ENCODE data around the gene C3orf52.
"Not testable (repeated sequence)": the region's sequence is repeated elsewhere in the genome, so short reads cannot be mapped to it uniquely, and the experiment has no call there.

C3orf52 gene, protein sequence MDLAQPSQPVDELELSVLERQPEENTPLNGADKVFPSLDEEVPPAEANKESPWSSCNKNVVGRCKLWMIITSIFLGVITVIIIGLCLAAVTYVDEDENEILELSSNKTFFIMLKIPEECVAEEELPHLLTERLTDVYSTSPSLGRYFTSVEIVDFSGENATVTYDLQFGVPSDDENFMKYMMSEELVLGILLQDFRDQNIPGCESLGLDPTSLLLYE

GRCh38 chr3:112086076-112086854 lies at the start of gene C3orf52:
Gene C3orf52, plus strand, starts transcription at chr3:112086389. Its CDS starts 19 bp downstream, at chr3:112086408.
- no peak for DNase-seq

GRCh38 chr3:112037194-112037593 lies 49.0 kb upstream of the C3orf52 start:
- not testable (repeated sequence) for DNase-seq

DNA sequence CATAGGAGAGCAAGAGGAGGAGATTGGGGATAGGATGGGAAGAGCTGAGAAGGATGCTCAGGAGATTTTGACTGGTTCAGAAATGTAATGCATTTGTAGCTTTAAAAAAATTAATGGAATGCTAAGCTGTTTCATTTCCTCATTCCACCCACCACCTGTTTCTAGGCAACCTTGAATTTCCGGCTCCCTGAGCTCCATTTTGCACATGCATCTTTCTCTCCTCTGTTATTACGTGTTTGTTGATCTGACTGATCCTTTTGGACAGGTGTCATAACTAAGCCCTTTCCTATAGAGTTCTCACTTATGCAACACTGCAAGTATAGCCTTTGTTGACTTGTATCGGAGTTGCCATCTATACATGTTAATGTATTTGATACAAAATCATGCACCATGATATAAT lies 47.3 kb upstream of the C3orf52 start:
- DNase-seq = no peak

DNA sequence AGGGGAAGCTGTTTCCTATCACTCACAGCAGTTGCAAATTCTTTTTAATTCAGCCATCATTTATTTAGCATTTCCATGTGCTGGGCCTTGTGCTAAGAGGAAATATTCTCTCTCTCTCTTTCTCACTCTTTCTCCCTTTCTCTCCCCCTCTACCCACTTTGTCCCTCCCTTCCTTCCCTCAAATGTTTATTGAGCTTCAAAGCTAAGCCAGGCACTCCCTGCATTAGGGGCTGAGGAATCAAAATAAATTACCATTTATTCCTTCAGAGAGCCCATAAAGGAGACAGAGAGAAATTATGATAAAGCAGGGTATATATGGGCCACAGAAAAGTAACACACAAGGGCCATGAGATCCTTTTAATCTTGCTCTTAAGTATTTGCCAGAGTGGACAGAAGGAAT lies 44.9 kb upstream of the C3orf52 start:
- no peak for DNase-seq

DNA sequence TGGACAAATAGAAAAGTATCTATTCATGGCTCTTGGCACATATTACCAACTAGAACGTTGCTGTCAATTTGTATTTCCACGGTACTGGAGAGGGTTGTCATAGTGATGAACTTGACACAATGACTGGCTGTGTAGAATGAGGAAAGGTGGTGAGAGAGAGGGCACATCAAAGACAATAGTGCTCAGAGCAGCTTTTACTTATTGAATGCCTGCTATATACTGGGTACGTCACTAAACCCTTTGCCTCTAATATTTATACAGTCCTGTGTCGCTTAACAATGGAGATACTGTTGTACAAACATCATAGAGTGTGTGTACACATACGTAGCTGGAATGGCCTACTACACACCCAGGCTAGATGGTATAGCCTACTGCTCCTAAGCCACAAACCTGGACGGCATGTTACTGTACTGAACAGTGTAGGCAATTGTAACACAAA lies 43.3 kb upstream of the C3orf52 start:
- DNase-seq = no peak

GRCh38 chr3:112043621-112044201 lies 42.5 kb upstream of the C3orf52 start:
- peak; percentile 53 for DNase-seq

DNA sequence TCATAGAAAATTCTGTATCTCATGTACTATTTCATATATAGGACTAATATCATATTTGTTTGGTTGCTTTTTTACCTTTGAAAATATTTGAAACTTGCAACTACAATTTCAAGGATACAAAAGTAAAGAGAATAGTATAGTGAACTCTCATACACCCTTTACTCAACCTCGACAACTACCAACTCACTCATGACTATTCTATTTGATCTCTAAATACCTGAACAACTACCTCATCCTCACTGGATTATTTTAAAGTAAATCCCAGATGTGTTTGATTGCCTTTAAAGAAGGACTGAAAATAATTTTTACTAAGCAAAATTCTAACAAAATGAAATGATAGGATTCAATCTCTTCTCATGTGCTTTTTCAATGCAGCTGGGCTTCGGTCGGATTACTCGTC lies 39.6 kb upstream of the C3orf52 start:
- DNase-seq = no peak

DNA sequence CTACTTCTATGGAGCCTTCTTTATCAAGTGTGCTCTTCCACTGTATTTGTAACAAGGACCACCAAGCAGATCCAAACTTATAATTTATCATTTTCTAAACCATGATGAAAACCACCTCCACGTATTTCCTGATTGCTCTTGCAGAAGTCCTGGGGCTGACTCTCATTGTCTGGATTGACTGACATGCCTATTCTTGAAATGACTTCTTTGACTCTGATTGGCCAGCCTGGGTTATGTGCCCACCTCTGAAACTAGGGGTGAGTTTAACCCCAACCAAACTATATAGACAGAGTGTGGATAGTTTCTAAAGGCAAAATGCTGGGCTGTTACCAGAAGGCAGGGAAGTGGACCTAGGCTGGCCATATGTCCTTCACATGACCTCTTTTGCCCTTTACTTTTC lies 38.9 kb upstream of the C3orf52 start:
- DNase-seq = no peak

- DNase-seq = no peak
Observed at GRCh38 chr3:112048911-112049310, 37.3 kb upstream of the C3orf52 start.

- DNase-seq = no peak
Observed at GRCh38 chr3:112053229-112053628, 33.0 kb upstream of the C3orf52 start.

- no peak for DNase-seq
Observed at GRCh38 chr3:112056451-112056929, 29.7 kb upstream of the C3orf52 start.

DNA sequence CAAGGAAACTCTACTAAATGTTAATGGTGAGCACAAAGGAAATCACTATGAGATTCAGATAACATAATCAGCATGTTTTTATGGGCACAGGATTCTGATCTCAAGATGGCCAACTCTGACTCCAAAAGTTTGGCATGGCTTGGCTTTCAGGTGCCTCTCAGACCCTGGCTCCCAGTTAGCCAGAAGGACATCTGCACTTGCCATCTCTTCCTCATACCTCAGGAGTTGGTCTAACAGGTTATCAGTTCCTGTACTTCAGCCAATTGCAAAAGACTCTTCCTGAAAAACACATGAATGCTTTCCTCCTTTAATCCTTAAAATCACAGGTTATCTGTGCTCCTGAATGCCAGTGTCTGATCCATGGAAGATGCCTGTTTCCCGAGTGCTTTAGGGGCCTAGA lies 26.7 kb upstream of the C3orf52 start:
- no peak for DNase-seq

DNA sequence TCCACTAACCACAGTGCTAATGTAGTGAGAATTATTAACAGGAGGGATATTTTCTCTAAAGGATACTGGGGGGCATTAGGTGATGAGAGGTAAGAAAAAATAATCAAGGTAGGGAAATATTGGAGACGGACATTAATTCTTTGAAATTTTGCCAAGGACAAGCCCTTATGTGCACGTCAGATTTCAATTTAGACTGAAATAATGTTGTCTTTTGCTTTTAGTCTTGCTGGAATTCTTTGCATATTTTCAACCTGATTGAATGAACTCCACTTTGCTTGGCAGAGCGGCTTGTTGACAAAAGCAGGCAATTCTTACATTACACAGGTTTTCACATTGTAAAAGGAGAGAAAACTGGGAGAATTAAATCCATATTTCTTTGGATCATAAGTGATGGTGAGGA lies 25.0 kb upstream of the C3orf52 start:
- DNase-seq = no peak

GRCh38 chr3:112072387-112073060 lies 13.7 kb upstream of the C3orf52 start:
- DNase-seq = not testable (repeated sequence)

- no peak for DNase-seq
Observed at GRCh38 chr3:112074006-112074405, 12.2 kb upstream of the C3orf52 start.

GRCh38 chr3:112074616-112075497 lies 11.3 kb upstream of the C3orf52 start:
- DNase-seq = no peak

GRCh38 chr3:112078125-112079083 lies 7.8 kb upstream of the C3orf52 start:
- DNase-seq = no peak

DNA sequence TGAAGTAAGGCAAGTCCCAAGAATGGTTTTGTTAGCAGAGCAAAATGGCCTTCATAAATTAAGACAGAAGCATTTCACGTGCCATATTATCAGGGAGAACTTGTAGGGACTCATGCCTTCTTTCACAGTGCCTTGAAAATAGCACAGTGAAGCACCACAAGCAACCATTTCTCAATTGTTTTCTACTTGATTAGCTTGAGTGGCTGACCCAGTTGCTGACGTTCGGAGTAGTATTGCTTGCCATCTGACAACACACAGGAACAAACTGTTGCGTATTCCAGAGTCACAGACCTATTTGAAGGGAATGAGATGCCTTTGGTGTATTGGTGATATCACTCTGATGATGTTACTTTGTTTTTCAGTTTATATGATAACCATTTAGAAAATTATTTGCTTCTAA lies 3.0 kb upstream of the C3orf52 start:
- no peak for DNase-seq

DNA sequence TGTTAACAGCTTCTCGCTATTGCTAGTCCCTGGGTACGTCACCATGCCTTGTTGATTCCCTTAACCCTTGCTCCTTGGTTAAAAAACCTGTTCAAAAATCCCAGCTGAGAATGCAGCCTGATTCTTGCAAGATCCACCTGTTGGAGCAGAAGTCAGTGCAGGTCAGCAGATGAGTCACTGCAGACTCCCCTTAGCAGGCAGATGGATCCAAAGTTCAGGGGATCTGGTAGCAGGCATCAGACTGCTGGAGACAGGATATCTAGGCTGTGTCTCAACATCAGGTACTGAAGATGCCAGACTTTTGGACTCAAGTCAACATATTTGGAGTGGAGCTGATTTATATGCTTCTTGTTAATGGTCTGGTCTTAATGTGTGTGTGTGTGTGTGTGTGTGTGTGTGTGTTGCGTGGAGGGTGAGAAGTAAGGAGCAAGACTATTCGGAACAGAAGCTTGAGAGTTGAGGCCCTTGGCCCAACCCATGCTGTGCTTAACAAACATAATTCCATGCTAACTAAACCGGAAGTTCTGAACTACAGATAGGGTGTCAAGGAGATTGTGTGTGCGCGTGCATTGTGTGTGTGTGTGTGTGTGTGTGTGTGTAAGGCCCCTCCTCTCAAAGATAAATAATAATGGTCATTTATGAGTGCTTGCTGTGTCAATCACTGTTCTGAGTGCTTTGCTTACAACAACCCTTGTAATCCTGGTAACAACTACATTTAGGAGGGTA lies 1.0 kb upstream of the C3orf52 start:
- no peak for DNase-seq

DNA sequence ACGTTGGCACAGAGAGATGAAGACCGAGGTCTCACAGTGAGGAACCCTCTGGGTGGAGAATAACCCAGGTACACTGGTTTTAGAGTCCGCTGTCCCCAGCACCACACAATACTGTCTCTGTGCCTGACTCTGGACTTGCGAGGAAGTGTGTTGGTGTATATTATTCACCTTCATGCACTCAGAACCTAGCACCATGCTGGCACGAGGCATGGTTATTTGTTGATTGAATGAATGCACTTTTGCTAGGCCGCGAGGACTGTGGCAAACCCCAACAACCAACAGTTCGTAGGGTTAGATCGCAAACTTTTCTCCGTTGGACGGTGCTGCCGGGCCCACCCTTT lies 484 bp upstream of the C3orf52 start:
- no peak for DNase-seq

Measured in KG1 (cell line).